ENCODE results near the gene C1QTNF5.

Gene C1QTNF5

GRCh38 chr11:119300198-119300964, 40.3 kb downstream of the C1QTNF5 start:
- TF ChIP-seq, protein P1, sequence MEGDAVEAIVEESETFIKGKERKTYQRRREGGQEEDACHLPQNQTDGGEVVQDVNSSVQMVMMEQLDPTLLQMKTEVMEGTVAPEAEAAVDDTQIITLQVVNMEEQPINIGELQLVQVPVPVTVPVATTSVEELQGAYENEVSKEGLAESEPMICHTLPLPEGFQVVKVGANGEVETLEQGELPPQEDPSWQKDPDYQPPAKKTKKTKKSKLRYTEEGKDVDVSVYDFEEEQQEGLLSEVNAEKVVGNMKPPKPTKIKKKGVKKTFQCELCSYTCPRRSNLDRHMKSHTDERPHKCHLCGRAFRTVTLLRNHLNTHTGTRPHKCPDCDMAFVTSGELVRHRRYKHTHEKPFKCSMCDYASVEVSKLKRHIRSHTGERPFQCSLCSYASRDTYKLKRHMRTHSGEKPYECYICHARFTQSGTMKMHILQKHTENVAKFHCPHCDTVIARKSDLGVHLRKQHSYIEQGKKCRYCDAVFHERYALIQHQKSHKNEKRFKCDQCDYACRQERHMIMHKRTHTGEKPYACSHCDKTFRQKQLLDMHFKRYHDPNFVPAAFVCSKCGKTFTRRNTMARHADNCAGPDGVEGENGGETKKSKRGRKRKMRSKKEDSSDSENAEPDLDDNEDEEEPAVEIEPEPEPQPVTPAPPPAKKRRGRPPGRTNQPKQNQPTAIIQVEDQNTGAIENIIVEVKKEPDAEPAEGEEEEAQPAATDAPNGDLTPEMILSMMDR (conservative IDR thresholded peaks at IDR 0.05; ENCODE audit: low read length), result no peak
- DNase-seq (ENCODE audit: low read depth), result no peak
- no peak overlapping the region for H3K4me3 ChIP-seq (ENCODE audit: low read length)

- TF ChIP-seq, protein P1 (conservative IDR thresholded peaks at IDR 0.05; ENCODE audit: low read length), result no peak
- no peak overlapping the region for H3K4me3 ChIP-seq (ENCODE audit: low read length)
- no peak for DNase-seq (ENCODE audit: low read depth)
These were observed 41.3 kb downstream of the C1QTNF5 start for GRCh38 chr11:119299416-119299815.

DNA sequence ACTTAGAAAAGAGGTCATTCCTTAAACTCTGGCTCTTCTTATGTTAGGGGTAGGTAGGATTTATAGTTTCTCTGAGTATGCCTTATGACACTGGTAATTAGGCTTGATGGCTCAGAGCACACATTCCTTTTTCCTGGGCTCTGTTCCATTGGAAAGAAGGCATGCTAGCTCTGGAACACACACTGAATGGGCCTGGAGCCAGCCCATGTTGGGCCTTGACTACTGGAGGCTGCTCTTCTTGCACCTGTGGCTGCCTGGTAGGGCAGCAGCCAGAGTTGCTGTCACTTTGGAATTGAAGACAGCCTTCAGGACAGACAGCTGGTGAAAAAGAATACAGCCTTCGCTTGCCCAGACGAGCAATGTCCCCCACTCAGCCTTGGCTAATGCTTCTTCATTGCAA, 42.0 kb downstream of the C1QTNF5 start:
- TF ChIP-seq, protein P1 (conservative IDR thresholded peaks at IDR 0.05; ENCODE audit: low read length), result no peak
- H3K4me3 ChIP-seq (ENCODE audit: low read length), result no peak overlapping the region
- DNase-seq (ENCODE audit: low read depth), result peak; percentile 37

DNA sequence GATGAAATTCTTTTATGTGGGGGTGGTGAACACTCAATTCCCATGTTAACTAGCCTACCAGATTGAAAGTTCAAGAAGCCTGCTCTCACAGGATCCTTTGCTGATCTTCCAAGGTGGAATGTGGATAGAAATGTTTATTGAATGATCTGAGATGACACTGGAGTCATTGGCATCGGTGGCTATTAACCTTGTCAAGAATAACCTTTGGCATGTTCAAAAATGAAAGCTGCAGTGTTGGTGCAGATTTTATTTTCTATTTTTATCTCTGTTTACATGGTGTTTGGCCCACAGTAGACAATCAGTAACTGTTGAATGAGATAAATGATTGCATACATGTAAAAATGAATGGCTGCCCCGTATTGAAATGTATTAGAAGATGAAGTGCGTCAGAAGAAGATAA, 42.7 kb downstream of the C1QTNF5 start:
- no peak overlapping the region for H3K4me3 ChIP-seq (ENCODE audit: low read length)
- TF ChIP-seq, protein P1 (conservative IDR thresholded peaks at IDR 0.05; ENCODE audit: low read length), result no peak
- no peak for DNase-seq (ENCODE audit: low read depth)

DNA sequence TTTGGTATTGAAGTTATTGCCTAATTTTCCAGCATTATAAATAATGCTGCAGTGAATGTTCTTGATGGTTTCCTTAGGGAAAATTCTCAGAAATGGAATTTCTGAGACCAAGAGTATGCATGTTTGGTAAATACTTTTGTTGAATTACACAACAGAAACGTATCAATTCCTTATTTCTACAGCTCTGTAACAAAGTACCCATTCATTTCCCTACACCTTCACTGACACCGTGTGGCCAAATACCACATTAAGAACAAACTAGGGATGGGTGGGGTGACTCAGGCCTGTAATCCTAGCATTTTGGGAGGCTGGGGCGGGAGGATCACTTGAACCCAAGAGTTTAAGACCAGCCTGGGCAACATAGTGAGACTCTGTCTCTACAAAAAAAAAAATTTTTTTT, 45.5 kb downstream of the C1QTNF5 start:
- peak; percentile 64 for DNase-seq (ENCODE audit: low read depth)
- no peak overlapping the region for H3K4me3 ChIP-seq (ENCODE audit: low read length)
- TF ChIP-seq, protein P1 (conservative IDR thresholded peaks at IDR 0.05; ENCODE audit: low read length), result peak; percentile 21; the same call in 1 of the 2 replicates

DNA sequence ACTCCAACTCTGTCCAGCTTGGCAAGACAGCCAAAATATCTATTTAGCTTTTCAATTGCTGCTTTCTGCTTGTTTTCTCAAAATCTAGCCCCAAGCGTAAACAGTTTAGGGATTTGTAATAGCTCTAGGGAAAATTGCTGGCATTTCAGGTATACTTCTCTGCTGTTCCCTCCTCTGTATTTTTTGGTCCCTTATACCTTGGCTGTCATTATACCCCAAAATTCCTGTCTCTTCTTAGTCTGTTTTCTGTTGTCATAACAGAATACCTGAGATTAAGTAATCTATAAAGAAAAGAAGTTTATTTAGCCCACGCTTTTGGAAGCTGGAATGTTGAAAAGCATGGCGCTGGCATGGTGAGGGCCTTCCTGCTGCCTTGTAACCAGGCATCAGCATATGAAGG, 47.2 kb downstream of the C1QTNF5 start:
- no peak for DNase-seq (ENCODE audit: low read depth)
- H3K4me3 ChIP-seq (ENCODE audit: low read length), result no peak overlapping the region
- TF ChIP-seq, protein P1 (conservative IDR thresholded peaks at IDR 0.05; ENCODE audit: low read length), result no peak

- no peak overlapping the region for H3K4me3 ChIP-seq (ENCODE audit: low read length)
- TF ChIP-seq, protein P1 (conservative IDR thresholded peaks at IDR 0.05; ENCODE audit: low read length), result no peak
- no peak for DNase-seq (ENCODE audit: low read depth)
These were observed 49.7 kb downstream of the C1QTNF5 start for GRCh38 chr11:119290894-119291497.
